H1 (cell line): ENCODE results near the gene CEP57L1.

Source experiments
- EP300 ChIP-seq, 2 experiments: IDR thresholded peaks; 1 replicate in 1 of 2; 2 replicates in 1 of 2; pipeline ENCODE4 v1.6.1; 2011 to 2012; ENCODE audit warnings: low read depth in 2 of 2, low read length in 2 of 2, mild to moderate bottlenecking in 2 of 2, borderline replicate concordance in 1 of 2, inconsistent platforms in 1 of 2, moderate library complexity in 1 of 2
- FOSL1 ChIP-seq: IDR thresholded peaks from 2 replicates; pipeline ENCODE4 v1.6.1; 2011; ENCODE audit warnings: mild to moderate bottlenecking, low read depth, low read length, moderate library complexity; ENCODE audit not compliant: insufficient read depth
- POLR2AphosphoS5 ChIP-seq: IDR thresholded peaks from 2 replicates; pipeline ENCODE4 v1.6.1; 2011; ENCODE audit warnings: low read depth, low read length
- TAF1 ChIP-seq: IDR thresholded peaks from 2 replicates; pipeline ENCODE4 v1.6.1; 2011; ENCODE audit warnings: mild to moderate bottlenecking, low read depth, low read length
- YY1 ChIP-seq: IDR thresholded peaks from 2 replicates; pipeline ENCODE4 v1.6.1; 2011; ENCODE audit warnings: low read depth, mild to moderate bottlenecking, low read length
- ZNF274 ChIP-seq: IDR thresholded peaks from 2 replicates; pipeline ENCODE4 v1.7.0; 2012; ENCODE audit warnings: low read length, borderline replicate concordance; ENCODE audit errors: extremely low read depth
- TF ChIP-seq, protein P1 (sequence below), 3 experiments: IDR thresholded peaks; 1 replicate in 2 of 3; 2 replicates in 1 of 3; pipeline versions ENCODE4 v1.5.1 to v1.6.1; 2011; ENCODE audit warnings: low read length in 3 of 3, mild to moderate bottlenecking in 3 of 3, inconsistent platforms in 2 of 3, low read depth in 1 of 3, moderate library complexity in 1 of 3; ENCODE audit not compliant: insufficient read depth in 1 of 3; ENCODE audit errors: control extremely low read depth in 1 of 3

DNA sequence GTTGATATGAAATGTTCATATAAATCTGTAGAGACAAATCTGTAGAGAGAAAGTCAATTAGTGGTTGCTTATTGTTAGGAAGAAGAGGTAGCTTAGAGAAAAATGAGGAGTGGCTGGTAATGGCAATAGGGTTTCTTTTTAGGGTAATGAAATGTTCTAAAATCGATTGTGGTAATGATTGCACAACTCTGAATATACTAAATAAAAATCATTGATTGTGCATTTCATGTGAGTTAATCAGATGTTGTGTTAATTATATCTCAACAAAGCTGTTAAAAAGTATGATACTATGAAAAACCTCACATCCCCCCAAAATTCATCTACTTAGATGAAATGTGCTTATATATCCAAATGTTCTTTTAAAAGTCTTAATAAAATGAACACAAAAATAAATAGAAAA lies 84.2 kb downstream of the CEP57L1 start:
- TF ChIP-seq, protein P1, sequence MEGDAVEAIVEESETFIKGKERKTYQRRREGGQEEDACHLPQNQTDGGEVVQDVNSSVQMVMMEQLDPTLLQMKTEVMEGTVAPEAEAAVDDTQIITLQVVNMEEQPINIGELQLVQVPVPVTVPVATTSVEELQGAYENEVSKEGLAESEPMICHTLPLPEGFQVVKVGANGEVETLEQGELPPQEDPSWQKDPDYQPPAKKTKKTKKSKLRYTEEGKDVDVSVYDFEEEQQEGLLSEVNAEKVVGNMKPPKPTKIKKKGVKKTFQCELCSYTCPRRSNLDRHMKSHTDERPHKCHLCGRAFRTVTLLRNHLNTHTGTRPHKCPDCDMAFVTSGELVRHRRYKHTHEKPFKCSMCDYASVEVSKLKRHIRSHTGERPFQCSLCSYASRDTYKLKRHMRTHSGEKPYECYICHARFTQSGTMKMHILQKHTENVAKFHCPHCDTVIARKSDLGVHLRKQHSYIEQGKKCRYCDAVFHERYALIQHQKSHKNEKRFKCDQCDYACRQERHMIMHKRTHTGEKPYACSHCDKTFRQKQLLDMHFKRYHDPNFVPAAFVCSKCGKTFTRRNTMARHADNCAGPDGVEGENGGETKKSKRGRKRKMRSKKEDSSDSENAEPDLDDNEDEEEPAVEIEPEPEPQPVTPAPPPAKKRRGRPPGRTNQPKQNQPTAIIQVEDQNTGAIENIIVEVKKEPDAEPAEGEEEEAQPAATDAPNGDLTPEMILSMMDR (IDR thresholded peaks at IDR 0.05; ENCODE audit: control extremely low read depth in 1 of 3, insufficient read depth in 1 of 3, low read depth in 1 of 3, low read length in 3 of 3) = no peak
- no peak for TF ChIP-seq POLR2AphosphoS5
- no peak for TF ChIP-seq TAF1
- no peak for TF ChIP-seq YY1
- TF ChIP-seq EP300 (IDR thresholded peaks at IDR 0.05; ENCODE audit: borderline replicate concordance in 1 of 2, low read depth in 2 of 2, low read length in 2 of 2) = no peak
- TF ChIP-seq FOSL1 = no peak
- TF ChIP-seq ZNF274 = no peak
